Sigmoid colon (tissue), 7 donors: ENCODE measurements around the gene TP53I13. TPM values are rescaled to one million over a fixed set of nuclear protein-coding genes. Genes with fewer than 3 reads are reported as not detected.

ENCODE experiments used
- DNase-seq: peaks from one replicate; pipeline ENCODE4 v3.0.0-alpha.2; 2019
- H3K27ac ChIP-seq, 4 donors: fragments of 200-600 bp; sonication (generic); one replicate each; pipeline ENCODE4 v1.5.1; 2016 to 2019; ENCODE audit warnings: mild to moderate bottlenecking in 1 of 4
- H3K27me3 ChIP-seq, 3 donors: fragments of 200-600 bp; sonication (generic); one replicate each; pipeline ENCODE4 v1.5.1; 2019; ENCODE audit warnings: mild to moderate bottlenecking in 1 of 3
- H3K36me3 ChIP-seq, 4 donors: fragments of 200-600 bp; sonication (generic); one replicate each; pipeline ENCODE4 v1.5.1; 2016 to 2019
- H3K4me1 ChIP-seq, 4 donors: fragments of 200-600 bp; sonication (generic); one replicate each; pipeline ENCODE4 v1.5.1; 2017 to 2019
- H3K4me3 ChIP-seq, 4 donors: fragments of 200-600 bp; sonication (generic); one replicate each; pipeline ENCODE4 v1.5.1; 2017 to 2019; ENCODE audit warnings: mild to moderate bottlenecking in 2 of 4, moderate library complexity in 1 of 4
- H3K9me3 ChIP-seq, 4 donors: fragments of 200-600 bp in 3 of 4; sonication (generic) in 3 of 4; one replicate each; pipeline versions ENCODE4 v1.5.1 to v1.6.1; 2013 to 2019
- CTCF ChIP-seq, 4 experiments: fragments of 450-650 bp in 3 of 4; fragments of 200-600 bp in 1 of 4; IDR thresholded peaks; one replicate each; pipeline ENCODE4 v1.5.1; 2016 to 2019; ENCODE audit warnings: antibody characterized with exemption in 4 of 4, mild to moderate bottlenecking in 3 of 4, moderate library complexity in 2 of 4
- EP300 ChIP-seq, 4 donors: sonication (generic); formaldehyde crosslinking; IDR thresholded peaks; one replicate each; pipeline ENCODE4 v1.6.1; 2017; ENCODE audit warnings: antibody characterized with exemption in 4 of 4
- POLR2A ChIP-seq, 2 donors: fragments of 450-650 bp; IDR thresholded peaks; one replicate each; pipeline ENCODE4 v1.6.1; 2016; ENCODE audit warnings: antibody characterized with exemption in 2 of 2, mild to moderate bottlenecking in 2 of 2, moderate library complexity in 2 of 2
- POLR2AphosphoS5 ChIP-seq, 4 donors: sonication (generic); formaldehyde crosslinking; IDR thresholded peaks; one replicate each; pipeline ENCODE4 v1.6.1; 2017; ENCODE audit warnings: antibody characterized with exemption in 4 of 4
- whole genome bisulfite sequencing, 2 donors: extraction: QIAGEN DNeasy Blood & Tissue Kit; methylation state at CpG; one replicate each; pipeline ENCODE4 v1.1.7; 2013; 5-methylcytosine and 5-hydroxymethylcytosine counted together
- intact Hi-C: fragments of 100-400 bp; cut with DNase I; formaldehyde crosslinking; loops from one replicate; pipeline ENCODE4 v1.15.1; 2023
- polyA plus RNA-seq, 3 donors: library from polyadenylated mRNA; stranded (reverse); fragments of 200-250 nt; gene quantifications; one replicate each; pipeline ENCODE4 v1.2.3, GENCODE V29; 2013
- total RNA-seq, 4 donors: library from RNA; depleted of rRNA; stranded (reverse); fragments of >200 nt; gene quantifications; one replicate each; pipeline ENCODE4 v1.1.0, GENCODE V29; 2016
- donor health status: healthy with polysubstance abuse.
- donor health status: Bipolar disorder and iron deficiency.
- donor health status: healthy.

Gene TP53I13
- total and polyA plus RNA-seq, 7 donors = 14.4 to 79.0 (median 31.2) TPM

DNA sequence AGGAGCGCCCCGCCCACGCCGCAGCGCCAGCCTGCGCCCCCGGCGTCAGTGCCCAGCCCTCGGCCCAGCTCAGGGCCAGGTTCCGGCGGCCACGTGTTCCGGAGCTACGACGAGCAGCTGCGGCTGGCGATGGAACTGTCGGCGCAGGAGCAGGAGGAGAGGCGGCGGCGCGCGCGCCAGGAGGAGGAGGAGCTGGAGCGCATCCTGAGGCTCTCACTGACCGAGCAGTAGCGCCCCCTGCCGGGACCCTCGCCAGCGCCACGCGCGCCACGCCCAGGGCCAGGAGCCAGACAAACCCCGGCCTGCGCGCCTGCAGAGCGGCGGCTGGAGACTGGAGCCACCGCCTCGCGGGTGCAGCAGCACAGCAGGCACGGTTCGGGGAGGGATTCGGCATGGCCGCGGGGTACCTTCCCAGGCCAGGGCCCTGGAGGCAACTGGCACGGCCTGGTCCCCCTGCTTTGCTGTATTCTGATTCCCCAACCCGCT, 44.9 kb downstream of the TP53I13 start:
- Histone ChIP-seq H3K4me1 (peaks cover 0 to 60% (median 57%) of the 10 kb centered on the region in 4 donors), H3K4me3 (peak overlapping the region; percentile 12 to 40 (median 23))

DNA sequence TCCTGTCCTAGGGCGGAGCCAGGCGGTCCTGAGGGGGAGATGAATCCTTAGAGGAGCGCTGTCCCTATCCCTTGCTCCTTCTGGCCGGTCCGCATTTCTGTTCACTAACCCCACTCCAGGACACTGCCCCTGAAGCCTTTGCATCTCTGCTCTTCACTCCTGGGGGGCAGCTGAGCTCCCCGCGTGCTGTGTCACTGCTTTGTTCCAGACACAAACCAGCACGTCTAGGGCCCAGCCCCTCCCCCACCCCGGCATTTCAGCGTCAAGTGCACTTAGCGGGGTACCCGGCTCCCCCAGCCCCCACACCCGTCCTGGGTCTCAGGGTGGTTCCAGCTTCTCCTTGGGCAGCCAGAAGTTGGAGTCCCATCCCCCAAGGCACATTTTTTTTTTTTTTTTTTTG, 45.4 kb downstream of the TP53I13 start:
- no peaks in the 10 kb centered on the region for H3K27me3 ChIP-seq
- 15 to 23% methylated on average over 13 of the region's 13 CpGs for WGBS, 2 donors
- no peak for TF ChIP-seq EP300 (IDR thresholded peaks at IDR 0.05)
- no peak for TF ChIP-seq POLR2AphosphoS5 (IDR thresholded peaks at IDR 0.05)
- no peak for TF ChIP-seq POLR2A (IDR thresholded peaks at IDR 0.05)
- TF ChIP-seq CTCF (IDR thresholded peaks at IDR 0.05) = no peak
- peak overlapping the region; percentile 12 to 40 (median 23) for H3K4me3 ChIP-seq
- H3K27ac ChIP-seq = peak overlapping the region in 3 of 4 donors; percentile 12 to 69 (median 44)
- intact Hi-C loops = loop anchor here (1.0 to 10.0 kb wide), 2 partner anchors 23 to 151 kb away; no protein-coding TSS in a partner anchor
- no peaks in the 10 kb centered on the region for H3K9me3 ChIP-seq
- no peaks in the 10 kb centered on the region for H3K36me3 ChIP-seq
- H3K4me1 ChIP-seq = peaks cover 0 to 64% (median 61%) of the 10 kb centered on the region in 4 donors
- peak; percentile 70 for DNase-seq

More for the DNA sequence above, 44.9 kb downstream of the TP53I13 start:
- TF ChIP-seq POLR2A (IDR thresholded peaks at IDR 0.05) (no peak), POLR2AphosphoS5 (IDR thresholded peaks at IDR 0.05) (peak; percentile 35 to 67 (median 52)), EP300 (IDR thresholded peaks at IDR 0.05) (no peak), CTCF (IDR thresholded peaks at IDR 0.05) (peak; percentile 70 to 78 (median 74))
- WGBS, 2 donors = 1% methylated on average over 50 of the region's 50 CpGs
- H3K9me3 ChIP-seq = no peaks in the 10 kb centered on the region
- intact Hi-C loops = loop anchor here (1.0 to 10.0 kb wide), 2 partner anchors 22 to 151 kb away; no protein-coding TSS in a partner anchor
- no peaks in the 10 kb centered on the region for H3K27me3 ChIP-seq
- no peaks in the 10 kb centered on the region for H3K36me3 ChIP-seq
- DNase-seq = peak; percentile 98
- peak overlapping the region; percentile 12 to 69 (median 32) for H3K27ac ChIP-seq

DNA sequence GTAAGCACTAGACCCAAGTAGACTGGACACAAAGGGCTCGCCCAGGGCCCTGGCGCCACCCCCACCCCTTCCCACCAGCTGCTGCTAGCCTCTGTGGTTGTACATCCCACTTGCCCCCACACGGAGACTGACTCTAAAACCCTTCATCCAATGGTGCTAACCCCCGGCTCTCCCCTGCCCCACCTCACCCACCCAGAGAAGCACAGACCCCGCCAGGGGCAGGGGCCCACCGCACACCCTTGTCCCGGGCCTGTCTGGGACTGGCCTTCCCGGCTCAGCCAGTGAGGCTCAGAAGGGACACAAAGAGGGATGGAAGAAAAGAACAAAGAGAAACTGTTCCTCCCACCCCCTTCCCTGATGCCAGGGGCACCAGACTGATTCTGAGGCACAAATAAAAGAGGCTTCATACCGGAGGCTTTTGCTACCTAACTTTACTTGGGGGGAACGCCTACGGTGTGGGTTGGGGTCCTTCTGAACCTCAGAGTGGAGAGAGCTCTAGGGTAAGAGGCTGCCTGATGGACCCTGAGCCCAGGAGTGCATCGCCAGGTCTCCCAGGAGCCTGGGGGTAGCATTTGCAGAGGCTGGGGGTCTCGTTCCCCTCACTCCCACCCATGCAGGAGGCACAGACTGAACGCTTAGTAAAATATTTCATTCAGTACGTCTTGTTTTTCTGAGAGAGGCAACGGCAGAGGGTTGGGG, 46.0 kb downstream of the TP53I13 start:
- WGBS, 2 donors = 42 to 55% methylated on average over 16 of the region's 16 CpGs
- Histone ChIP-seq H3K27me3 (no peaks in the 10 kb centered on the region), H3K36me3 (no peaks in the 10 kb centered on the region), H3K9me3 (no peaks in the 10 kb centered on the region), H3K27ac (no peak overlapping the region), H3K4me3 (no peak overlapping the region), H3K4me1 (peaks cover 0 to 71% (median 68%) of the 10 kb centered on the region in 4 donors)
- no peak for DNase-seq
- TF ChIP-seq CTCF (IDR thresholded peaks at IDR 0.05) = no peak
- no peak for TF ChIP-seq EP300 (IDR thresholded peaks at IDR 0.05)
- intact Hi-C loops = loop anchor here (5.0 to 10.0 kb wide), 2 partner anchors 32 to 150 kb away; no protein-coding TSS in a partner anchor

- Histone ChIP-seq H3K4me3 (peak overlapping the region in 3 of 4 donors; percentile 36 to 44 (median 44)), H3K4me1 (peaks cover 0 to 74% (median 72%) of the 10 kb centered on the region in 4 donors), H3K9me3 (no peaks in the 10 kb centered on the region), H3K27ac (peak overlapping the region; percentile 68 to 79 (median 72)), H3K27me3 (no peaks in the 10 kb centered on the region), H3K36me3 (no peaks in the 10 kb centered on the region)
- WGBS, 2 donors = 3 to 10% methylated on average over 15 of the region's 15 CpGs
- no peak for DNase-seq
- intact Hi-C loops = loop anchor here (5.0 to 10.0 kb wide), 2 partner anchors 33 to 150 kb away; no protein-coding TSS in a partner anchor
- TF ChIP-seq CTCF (IDR thresholded peaks at IDR 0.05) (no peak), POLR2AphosphoS5 (IDR thresholded peaks at IDR 0.05) (no peak), EP300 (IDR thresholded peaks at IDR 0.05) (no peak), POLR2A (IDR thresholded peaks at IDR 0.05) (no peak)
These were observed 46.5 kb downstream of the TP53I13 start for GRCh38 chr17:29615048-29615385.
